ENCODE data around the gene SECISBP2L.

Gene SECISBP2L

DNA sequence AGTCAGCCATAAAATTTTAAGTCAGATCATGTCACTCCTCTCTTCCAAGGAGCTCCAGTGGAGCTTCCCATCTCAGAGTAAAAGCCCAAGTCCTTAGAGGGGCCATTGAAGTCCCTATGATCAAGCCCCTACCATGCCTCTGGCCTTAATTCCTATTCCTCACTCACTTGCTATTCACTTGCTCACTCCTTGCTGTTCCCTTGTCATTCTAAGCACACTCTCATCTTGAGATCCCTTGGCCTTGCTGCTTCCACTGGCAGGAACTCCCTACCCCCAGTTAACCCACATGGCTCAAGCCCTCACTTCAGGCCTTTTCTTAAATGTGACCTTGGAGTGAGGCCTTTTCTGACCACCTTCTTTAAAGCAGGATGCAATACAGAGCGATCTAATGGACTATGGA lies 12.3 kb upstream of the SECISBP2L start:
- no peak for DNase-seq (ENCODE audit: low read depth in 2 of 2)

DNA sequence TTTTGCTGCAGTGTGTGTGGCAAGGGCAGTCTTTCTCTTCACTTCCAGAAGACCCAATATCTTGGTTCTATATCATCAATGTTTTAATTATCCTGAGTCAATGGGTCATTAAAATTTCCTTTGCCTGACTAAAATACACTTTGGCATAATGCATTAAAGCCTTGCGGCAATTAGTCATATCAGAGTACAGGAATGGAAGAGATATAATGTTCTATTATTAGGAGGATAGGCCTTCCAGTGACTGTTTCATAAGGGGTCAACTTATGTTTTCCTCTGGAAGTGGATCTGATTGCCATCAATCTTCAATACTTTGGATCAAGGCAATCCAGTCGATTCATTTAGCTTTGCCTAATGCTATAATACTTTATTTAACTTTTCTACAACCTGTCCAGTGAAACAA lies 9.4 kb upstream of the SECISBP2L start:
- DNase-seq (ENCODE audit: low read depth in 2 of 2): no peak

DNA sequence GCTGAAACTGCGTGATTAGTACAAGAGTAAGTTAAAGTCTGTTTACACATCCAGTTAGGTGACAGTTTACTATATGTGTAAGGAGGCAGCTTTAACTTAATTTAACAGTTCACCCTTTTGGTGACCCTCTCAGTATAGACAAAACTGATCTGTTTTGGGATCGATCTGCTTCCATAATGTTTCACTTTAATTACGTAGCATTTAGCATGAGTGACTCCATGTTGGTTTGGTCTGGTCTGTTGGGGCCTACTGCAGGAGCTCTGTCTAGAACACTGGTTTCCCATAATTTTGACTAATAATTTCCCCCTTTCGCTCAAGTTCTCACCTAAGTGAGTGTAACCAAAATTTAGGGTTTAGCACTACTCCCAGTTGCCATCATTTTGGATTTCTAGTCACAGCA lies 6.4 kb upstream of the SECISBP2L start:
- DNase-seq (ENCODE audit: low read depth in 2 of 2): no peak

DNA sequence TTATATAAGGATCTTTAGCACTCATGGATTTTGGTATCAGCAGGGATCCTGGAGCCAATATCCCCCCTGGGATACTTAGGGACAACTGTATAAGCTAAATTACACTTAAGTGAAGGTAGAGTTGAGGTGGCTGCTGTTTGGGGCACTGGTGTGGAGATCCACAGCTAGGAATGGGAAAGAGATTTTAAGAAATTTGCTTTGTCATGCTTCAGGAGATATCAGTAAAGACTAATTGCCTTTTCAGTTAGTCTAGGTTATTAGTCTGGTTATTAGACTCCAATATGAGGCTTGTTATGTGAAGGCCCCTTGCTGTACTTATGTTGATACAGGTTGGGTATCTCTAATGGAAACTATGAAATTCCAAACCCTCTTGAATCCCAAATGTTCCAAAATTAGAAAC lies 1.2 kb upstream of the SECISBP2L start:
- DNase-seq (ENCODE audit: low read depth in 2 of 2): no peak

DNA sequence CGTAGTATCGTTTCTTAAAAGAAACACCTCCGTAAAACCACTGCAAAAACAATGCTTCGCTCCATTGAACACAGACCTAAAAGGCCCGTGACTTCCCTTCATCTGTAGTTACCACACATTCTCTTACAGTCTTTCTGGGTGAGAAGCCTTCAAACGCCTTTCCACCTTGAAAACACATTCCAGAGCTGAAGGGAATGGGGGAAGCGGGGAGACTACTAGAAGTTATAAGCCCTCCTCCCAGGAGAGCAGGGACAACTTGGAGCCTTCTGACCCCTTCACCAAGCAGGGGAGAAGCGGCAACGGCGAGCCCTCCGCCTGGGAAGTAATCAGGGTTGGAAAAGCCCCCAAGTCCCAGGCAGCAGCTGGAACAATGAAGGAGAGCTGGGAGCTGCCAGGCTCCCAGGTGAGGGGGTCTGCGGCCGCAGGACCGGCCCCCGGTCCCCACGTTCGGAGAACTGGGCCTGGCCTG lies 461 bp downstream of the SECISBP2L start:
- no peak for DNase-seq (ENCODE audit: low read depth in 2 of 2)

DNA sequence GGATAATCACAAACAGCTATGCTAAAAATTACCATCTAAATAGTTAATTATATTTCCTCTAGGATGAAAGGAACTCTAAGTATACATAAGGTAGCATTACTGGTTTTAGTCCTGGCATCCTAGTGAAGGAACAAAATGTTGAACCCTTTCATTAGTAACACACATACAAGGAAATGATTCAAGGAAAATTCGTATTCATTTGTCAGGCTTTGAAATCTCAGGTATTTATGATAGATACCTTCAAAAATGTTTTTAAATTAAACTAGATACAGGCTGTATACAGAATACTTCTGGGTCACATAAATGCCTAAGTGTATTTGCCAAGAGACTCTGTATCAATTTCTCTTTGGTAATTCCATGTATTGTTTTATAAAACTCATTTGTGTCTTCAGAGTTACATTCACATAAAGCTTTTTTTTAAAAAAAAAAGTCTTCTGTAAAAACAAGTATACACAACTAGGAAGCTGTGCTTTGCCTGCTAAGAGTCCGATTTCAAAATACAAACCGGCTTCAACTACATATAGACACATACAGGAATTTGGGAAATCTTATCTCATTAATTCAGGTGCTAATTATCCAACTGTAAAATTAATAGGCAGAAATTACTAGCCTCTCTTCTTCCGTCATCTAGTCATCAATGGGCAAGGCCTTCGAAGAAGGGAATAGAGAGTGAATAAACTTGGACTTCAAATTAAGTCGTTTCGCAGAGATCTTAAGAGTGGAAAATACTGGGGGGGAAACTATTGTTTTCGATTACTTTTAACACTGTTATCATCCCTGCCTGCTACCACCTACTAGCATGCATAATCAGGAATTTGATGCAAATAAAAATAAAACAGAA lies 1.3 kb downstream of the SECISBP2L start:
- no peak for DNase-seq (ENCODE audit: low read depth in 2 of 2)

DNA sequence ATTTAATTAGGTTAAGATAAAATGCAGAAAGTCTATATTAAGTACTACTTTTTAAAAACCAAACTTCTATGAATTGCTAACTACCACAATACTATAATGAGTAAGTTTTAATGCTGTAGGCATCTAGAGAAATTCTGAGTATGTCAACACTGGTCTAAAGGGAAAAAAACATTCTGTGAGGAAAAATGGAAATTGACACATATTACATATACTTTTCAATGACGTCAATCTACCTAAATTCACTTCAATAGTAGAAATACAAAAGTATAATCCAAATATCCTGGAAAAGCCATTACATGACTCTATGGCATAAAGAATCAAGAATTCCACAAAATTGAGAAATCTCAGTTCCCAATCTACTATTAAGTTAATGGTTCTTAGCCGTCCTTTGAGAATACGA lies 2.2 kb downstream of the SECISBP2L start:
- no peak for DNase-seq (ENCODE audit: low read depth in 2 of 2)

DNA sequence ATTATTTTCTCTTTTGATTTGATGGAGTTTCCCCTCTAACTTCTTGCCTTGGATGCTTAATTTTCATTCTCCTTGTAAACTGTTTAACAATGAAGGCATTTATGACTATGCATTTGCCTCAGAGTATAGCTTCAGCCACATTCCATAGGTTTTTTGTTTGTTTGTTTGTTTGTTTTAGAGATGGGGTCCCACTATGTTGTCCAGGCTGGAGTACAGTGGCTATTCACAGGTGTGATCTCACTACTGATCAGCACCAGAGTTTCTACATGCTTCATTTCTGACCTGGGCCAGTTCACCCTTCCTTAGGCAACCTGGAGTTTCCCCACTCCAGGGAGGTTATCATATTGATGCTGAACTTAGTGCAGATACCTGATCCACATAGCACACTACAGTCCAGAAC lies 4.1 kb downstream of the SECISBP2L start:
- no peak for DNase-seq (ENCODE audit: low read depth in 2 of 2)

DNA sequence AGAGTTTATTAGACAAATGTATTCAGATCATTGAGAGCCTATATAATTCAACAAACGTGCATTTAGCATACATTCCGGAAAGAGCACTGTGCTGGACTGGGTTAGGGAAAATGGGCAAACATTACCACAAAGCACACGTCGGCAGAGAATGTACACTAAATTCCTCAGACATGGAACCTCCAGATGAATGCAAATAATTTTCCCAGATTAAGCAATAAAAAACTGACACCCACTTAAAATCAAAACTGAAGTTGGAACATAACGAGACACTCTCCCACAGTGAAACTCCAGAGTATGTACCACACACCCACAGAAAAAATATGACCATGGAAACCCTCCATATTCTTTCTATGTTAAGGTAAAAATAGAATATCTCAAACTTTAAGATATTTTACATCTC lies 4.8 kb downstream of the SECISBP2L start:
- no peak for DNase-seq (ENCODE audit: low read depth in 2 of 2)

DNA sequence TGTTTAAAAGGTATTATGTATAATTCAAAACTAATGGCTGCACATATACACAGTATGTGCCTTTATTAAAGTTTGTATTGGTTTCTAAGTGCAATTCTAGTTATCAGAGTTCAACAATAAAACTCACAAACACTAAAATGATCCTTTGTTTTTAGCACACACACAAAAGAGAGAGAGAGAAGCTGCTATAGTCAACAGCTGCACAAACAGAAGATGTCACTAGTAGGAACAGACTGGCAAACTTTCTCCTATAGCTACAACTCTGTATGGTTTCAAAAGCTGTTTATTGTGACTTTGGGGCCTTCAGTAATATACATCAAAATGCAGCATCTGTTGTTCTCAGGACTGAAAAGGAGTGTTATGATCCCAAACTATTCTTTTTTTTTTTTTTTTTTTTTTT lies 6.1 kb downstream of the SECISBP2L start:
- no peak for DNase-seq (ENCODE audit: low read depth in 2 of 2)

DNA sequence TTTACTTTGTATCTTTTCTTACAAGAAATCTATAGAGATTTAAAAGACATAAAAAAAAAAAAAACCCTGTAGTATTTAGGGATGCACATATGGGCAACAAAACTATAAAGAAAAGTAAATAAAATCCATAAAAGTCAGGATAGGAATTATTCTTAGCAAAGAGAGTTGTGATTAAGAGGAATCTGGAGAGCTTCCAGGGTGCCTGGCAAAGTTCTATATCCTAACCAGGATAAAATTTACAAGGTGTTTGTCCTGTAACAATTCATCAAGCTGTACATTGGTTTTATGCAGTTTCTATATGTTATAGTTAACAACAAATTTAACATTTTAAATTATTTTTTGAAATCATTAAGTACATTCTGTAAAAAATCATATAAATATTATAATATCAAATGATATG lies 7.9 kb downstream of the SECISBP2L start:
- DNase-seq (ENCODE audit: low read depth in 2 of 2): no peak

DNA sequence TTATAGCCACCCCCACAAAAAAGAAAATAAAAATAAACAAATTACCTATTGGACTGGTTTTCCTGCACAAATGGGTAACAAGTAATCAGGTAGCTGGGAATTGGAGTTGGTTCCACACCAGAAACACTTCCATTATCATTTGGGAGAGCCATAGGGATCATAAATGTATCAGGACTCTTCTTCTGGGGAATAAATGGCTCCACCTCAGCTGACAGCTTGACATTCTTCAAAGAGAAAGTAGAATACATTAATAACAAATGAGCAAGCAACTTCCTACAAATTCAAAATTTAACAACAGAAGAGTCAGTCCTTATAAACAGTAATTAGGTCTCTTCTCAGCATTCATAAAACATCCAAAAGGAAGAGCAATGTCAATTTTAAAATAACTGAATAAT lies 8.7 kb downstream of the SECISBP2L start:
- DNase-seq (ENCODE audit: low read depth in 2 of 2): no peak

DNA sequence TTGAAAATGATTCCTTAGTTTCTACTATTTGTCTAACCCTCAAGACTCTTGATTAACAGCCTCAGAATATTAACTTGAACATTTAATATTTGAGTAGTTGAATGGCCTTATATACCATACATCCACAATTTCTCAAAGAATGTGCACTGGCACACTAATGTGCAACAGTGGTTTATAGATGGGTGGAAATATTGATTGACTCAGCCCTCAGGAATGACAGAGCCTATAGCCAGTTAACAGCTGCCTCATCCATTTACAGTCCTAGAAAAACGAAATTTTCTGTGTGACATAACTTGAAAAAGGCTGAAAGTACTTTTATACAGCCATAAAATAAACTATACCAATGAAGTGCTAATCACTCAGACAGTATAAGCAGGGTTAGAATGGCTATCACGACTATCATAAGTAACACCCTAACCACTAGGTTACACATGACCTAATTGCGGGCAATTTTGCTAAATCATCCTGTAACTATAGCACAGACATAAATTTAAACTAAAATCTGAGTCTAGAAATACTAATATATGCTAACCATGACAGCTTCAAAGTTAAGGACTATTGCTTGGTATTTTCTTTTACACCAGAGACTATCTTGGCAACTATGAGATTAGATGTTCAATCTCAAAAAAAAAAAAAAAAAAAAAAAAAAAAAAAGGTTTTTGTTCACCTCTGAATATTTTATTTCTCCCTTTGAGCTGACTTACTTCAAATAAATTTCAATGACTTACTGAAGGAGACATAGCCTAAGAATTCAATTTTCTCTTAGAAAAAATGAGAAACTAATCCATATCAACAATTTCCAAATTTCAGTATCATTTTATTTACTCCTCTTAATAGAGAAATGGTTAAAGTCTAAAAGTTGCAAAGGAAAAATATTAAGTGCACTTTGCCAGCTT lies 9.3 kb downstream of the SECISBP2L start:
- peak; percentile 56 to 60 for DNase-seq (ENCODE audit: low read depth in 2 of 2)

DNA sequence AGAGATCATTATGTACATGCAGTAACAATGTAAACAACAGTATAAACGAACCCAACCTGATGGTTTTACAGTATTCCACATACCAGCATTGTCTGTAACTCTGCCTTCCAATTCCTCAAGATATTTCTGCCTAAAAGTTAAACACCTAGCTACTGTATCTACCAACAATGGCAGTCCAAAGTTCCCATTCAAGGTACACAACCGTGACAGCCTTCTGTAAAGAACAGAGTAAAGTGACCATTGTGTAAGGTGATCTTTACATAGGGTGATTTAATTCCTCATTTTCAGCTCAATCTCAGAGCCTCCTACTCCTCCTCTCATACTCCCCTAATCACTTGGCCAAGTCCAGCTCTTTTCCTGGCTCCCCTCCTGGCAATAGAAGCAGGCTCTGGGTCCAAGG lies 10.4 kb downstream of the SECISBP2L start:
- DNase-seq (ENCODE audit: low read depth in 2 of 2): no peak

DNA sequence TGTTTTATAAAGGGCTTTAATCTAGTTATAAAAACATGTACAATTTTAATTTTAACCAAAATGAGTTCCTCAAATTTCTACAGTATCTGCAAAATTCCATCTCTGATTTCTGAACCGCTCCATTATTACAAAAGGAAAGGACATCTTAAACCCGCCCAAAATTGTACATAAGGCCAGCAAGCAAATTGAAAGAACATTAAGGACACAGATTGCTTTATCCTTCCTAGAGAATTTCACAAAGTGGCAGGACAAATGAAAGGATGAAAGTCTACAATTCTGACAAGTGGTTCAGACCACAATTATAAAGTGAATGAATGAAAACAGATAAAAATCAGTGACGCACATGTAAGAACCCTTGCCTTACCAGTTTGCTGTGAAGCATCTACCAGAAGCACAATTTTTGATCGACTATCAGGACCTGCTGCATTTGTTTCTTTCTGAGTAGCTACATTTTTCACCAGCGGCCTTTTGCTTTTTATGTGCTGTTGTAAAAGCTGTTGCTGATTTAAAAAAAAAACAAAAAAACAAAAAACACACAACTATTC lies 13.6 kb downstream of the SECISBP2L start:
- no peak for DNase-seq (ENCODE audit: low read depth in 2 of 2)

DNA sequence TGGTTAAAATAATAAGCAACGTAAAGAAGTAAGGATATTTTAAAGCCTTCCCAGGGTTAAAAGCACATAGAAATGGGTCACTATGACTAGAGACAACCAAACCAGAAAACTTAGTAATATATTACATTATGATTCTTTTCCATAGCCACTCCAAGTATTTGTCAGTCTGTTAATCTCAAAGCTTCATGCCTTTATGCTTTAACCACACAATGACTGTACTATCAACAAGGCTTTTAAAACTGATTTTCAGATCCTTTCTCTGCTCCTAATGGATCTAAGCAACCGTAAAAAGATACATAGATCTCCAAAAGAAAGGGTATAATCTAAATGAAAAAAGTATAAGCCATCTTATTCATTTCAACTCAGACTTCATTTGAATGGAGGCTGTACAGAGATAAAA lies 14.4 kb downstream of the SECISBP2L start:
- no peak for DNase-seq (ENCODE audit: low read depth in 2 of 2)

DNA sequence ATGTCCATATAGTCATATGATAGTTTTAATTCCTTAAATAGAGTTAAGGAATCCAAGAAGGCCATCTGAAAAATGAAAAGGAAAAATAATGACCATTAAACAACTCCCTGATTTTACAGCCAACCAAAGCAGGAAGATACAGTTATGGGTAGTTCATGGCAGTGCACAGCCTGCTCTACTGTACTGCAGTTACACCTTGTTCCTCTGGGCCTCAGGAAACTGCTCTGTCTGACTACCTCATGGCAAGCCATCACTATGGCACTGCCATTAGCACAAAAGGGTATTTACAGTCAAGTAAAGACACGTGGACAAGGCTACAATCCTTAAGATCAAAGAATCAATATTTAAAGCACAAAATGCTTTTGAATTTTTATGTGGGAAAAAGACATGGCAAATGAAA lies 19.5 kb downstream of the SECISBP2L start:
- no peak for DNase-seq (ENCODE audit: low read depth in 2 of 2)

DNA sequence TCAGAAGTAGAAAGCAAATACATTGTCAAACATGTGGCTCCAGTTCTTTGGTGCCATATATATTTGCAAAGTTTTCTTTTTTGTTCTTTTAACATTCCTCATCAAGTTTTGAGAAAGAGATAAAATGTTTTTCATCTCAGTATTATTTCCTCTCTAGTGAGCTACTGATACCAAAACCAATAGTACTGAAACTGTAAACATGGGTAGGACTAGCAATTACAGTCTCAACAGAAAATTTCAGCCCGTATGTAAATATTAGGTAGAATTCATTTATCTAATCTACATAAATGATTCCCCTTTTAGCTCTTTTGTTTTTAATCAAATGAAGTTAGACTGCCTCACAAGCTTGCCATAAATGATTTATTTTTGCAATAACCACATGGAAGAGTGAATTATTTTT lies 21.4 kb downstream of the SECISBP2L start:
- DNase-seq (ENCODE audit: low read depth in 2 of 2): no peak

DNA sequence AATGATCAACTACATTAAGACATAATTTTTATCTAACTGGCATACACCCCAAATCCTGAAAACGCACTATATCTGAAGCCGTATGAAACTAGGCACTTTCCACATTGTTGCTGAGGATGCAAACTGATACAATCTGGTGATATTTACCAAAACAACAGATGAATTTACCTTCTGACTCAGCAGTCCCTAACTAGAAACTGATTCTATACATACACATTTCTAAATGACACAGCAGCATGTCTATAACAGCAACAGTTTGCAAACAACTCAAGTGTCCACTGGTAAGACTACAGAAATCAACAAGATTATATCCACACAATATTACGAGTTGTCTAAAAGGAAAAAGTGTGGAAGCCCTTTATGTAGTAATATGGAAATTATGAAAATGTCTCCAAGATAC lies 22.9 kb downstream of the SECISBP2L start:
- no peak for DNase-seq (ENCODE audit: low read depth in 2 of 2)

DNA sequence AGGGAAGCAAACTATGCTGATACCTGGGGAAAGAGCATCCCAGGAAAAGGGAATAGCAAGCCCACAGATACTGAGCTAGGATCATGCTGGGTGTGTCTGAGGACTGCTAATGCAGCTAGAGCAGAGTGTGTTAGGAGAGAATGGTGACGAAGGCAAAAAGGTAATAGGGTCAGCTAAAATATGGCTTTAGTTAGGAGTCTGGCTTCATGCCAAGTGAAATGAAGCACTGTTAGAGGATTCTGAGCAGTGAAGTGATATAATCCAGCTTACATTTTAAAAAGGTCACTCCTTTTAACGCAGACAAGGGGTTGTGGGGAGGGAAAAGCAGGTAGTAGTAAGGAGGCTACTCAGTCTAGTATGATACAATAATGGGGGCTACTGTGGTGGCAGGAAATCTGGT lies 30.4 kb downstream of the SECISBP2L start:
- no peak for DNase-seq (ENCODE audit: low read depth in 2 of 2)

DNA sequence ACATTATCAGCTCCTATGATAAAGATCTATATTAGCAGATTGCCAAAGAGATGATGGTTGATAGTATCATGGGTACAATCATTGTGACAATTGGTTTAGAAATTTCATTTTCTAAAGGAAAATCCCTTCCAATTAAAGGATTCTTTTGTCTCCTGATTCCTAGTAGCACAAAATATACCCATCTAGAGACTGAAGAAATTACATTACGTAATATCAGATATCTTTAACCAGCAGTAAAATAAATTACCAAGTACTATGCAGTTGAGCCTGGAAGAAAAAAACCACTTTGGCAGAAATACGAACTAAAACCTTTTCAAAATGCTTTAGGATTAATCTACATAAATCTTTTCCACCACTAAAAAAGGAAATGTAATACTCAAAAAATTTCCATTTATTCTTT lies 46.9 kb downstream of the SECISBP2L start:
- DNase-seq (ENCODE audit: low read depth in 2 of 2): no peak

DNA sequence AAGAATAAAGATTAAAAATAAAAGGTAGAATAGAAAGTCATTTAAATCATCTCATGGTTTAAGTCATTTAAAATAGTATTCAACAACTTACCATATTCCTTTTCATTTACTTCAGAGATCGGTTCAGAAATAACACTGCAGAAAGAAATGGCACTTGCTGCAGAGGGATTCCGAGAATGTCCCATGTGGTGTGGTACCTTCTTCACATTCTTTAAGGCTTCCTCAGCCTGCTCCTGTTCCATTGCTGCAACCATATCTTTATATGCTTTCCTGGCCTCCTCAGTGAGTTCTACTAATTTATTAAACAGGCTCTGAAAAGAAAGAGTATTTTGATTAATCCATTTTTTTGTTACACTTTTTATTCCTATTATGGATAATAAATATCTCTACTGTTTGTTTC lies 50.0 kb downstream of the SECISBP2L start:
- no peak for DNase-seq (ENCODE audit: low read depth in 2 of 2)

DNA sequence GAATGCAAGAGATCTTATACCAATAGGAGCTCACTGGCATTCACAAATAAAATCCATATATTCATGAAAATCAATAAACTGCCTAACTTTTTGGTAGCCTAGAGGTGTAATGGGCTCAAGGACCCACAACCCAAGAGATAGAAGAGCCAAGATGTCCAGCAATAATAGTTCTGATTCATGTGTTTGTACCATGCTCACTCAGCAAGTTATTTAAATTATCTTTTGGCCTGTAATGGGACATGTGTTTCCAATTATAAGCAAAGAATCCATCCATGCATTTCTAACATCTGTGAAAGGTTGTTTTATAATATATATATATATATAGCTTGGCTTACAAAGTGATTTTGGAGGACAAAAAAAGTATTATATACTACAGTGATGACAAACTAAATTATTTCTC lies 52.9 kb downstream of the SECISBP2L start:
- DNase-seq (ENCODE audit: low read depth in 2 of 2): peak; percentile 62 to 63

Data from fibroblast of skin of left quadriceps (primary cell).